SK-N-SH treated with all-trans-retinoic acid at 6 μM for 48 hours (cell line): ENCODE data around the gene CERK.

Source experiments
- ATAC-seq: fragments of 200-7000 bp; cut with Tn5 transposase; 3 replicates; pipeline ENCODE4 v1.9.1; 2020; ENCODE audit warnings: mild to moderate bottlenecking, moderate library complexity
- BACH2 ChIP-seq: fragments of 250-450 bp; sonication (Bioruptor Pico); IDR thresholded peaks from 2 replicates; pipeline ENCODE4 v1.9.0; 2021; ENCODE audit warnings: mild to moderate bottlenecking, borderline replicate concordance
- CREB5 ChIP-seq: fragments of 250-450 bp; sonication (Bioruptor Pico); IDR thresholded peaks from 2 replicates; pipeline ENCODE4 v1.5.1; 2020; ENCODE audit warnings: low read depth, mild to moderate bottlenecking, moderate library complexity
- CSDC2 ChIP-seq: fragments of 250-450 bp; sonication (Bioruptor Pico); IDR thresholded peaks from 2 replicates; pipeline ENCODE4 v1.5.0; 2020; ENCODE audit warnings: mild to moderate bottlenecking, moderate library complexity
- ESRRG ChIP-seq: fragments of 250-450 bp; sonication (Bioruptor Pico); IDR thresholded peaks from 2 replicates; pipeline ENCODE4 v1.6.1; 2021; ENCODE audit warnings: mild to moderate bottlenecking
- GLIS3 ChIP-seq: fragments of 250-450 bp; sonication (Bioruptor Pico); IDR thresholded peaks from 2 replicates; pipeline ENCODE4 v1.5.0; 2020; ENCODE audit warnings: mild to moderate bottlenecking, moderate library complexity
- ISL1 ChIP-seq: fragments of 250-450 bp; sonication (Bioruptor Pico); IDR thresholded peaks from 2 replicates; pipeline ENCODE4 v2.1.2; 2022; ENCODE audit warnings: mild to moderate bottlenecking, moderate library complexity
- OSR1 ChIP-seq: fragments of 250-450 bp; sonication (Bioruptor Pico); IDR thresholded peaks from 2 replicates; pipeline ENCODE4 v1.8.0; 2022; ENCODE audit warnings: moderate library complexity, mild to moderate bottlenecking, inconsistent platforms
- PATZ1 ChIP-seq: fragments of 250-450 bp; sonication (Bioruptor Pico); IDR thresholded peaks from 2 replicates; pipeline ENCODE4 v1.8.0; 2020; ENCODE audit warnings: mild to moderate bottlenecking, moderate library complexity, borderline replicate concordance
- POU6F1 ChIP-seq: fragments of 250-450 bp; sonication (Bioruptor Pico); IDR thresholded peaks from 2 replicates; pipeline ENCODE4 v1.8.0; 2021; ENCODE audit warnings: low read depth, mild to moderate bottlenecking, moderate library complexity, borderline replicate concordance
- PPARA ChIP-seq: fragments of 250-450 bp; sonication (Bioruptor Pico); IDR thresholded peaks from 2 replicates; pipeline ENCODE4 v1.5.0; 2020; ENCODE audit warnings: mild to moderate bottlenecking, borderline replicate concordance
- RARB ChIP-seq: fragments of 250-450 bp; sonication (Bioruptor Pico); IDR thresholded peaks from 2 replicates; pipeline ENCODE4 v1.8.0; 2021; ENCODE audit warnings: mild to moderate bottlenecking, moderate library complexity
- TSHZ2 ChIP-seq: fragments of 250-450 bp; sonication (Bioruptor Pico); IDR thresholded peaks from 2 replicates; pipeline ENCODE4 v1.5.0; 2020; ENCODE audit warnings: mild to moderate bottlenecking, moderate library complexity
- ZFP3 ChIP-seq: fragments of 250-450 bp; sonication (Bioruptor Pico); IDR thresholded peaks from 2 replicates; pipeline ENCODE4 v1.5.0; 2020; ENCODE audit warnings: mild to moderate bottlenecking, moderate library complexity
- ZFP30 ChIP-seq: fragments of 450-650 bp; formaldehyde crosslinking; IDR thresholded peaks from 2 replicates; pipeline ENCODE4 v1.5.0; 2022; ENCODE audit warnings: mild to moderate bottlenecking, moderate library complexity
- ZNF565 ChIP-seq: fragments of 450-650 bp; formaldehyde crosslinking; conservative IDR thresholded peaks from 2 replicates; pipeline ENCODE4 v1.5.0; 2020; ENCODE audit warnings: low read depth, mild to moderate bottlenecking, moderate library complexity
- ZNF70 ChIP-seq: fragments of 450-650 bp; formaldehyde crosslinking; IDR thresholded peaks from 2 replicates; pipeline ENCODE4 v1.5.0; 2020; ENCODE audit warnings: mild to moderate bottlenecking, moderate library complexity
- ZNF8 ChIP-seq: fragments of 450-650 bp; formaldehyde crosslinking; IDR thresholded peaks from 2 replicates; pipeline ENCODE4 v1.5.0; 2020; ENCODE audit warnings: mild to moderate bottlenecking, moderate library complexity

CERK gene

DNA sequence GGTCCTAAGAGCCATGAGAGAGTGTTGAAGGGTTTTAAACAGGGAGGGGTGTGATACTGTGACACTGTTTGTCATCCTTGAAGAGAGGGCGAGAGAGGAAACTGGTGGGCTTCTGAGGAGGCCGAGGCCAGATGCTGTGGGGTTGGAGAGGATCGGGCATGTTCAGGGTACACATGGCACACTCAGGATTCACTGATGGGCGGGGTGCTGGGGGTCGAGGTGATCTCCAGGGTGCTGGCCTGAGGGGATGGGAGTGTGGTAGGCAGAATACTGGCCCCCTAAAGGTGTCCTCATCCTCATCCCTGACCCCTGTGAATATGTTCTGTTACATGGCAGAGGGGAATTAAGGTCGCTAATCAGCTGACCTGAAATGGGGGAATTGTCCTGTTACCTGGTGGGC lies 31.7 kb upstream of the CERK start:
- TF ChIP-seq TSHZ2 (CRISPR knock-in tag), result no peak
- no peak for TF ChIP-seq GLIS3
- TF ChIP-seq PPARA (CRISPR knock-in tag), result no peak
- no peak for TF ChIP-seq ZFP3 (CRISPR knock-in tag)
- no peak for TF ChIP-seq ZNF565 (CRISPR knock-in tag)
- no peak for TF ChIP-seq PATZ1 (CRISPR knock-in tag)
- TF ChIP-seq ESRRG (CRISPR knock-in tag), result no peak
- no peak for ATAC-seq

GRCh38 chr22:46769191-46769675 lies 31.2 kb upstream of the CERK start:
- TF ChIP-seq ISL1 (CRISPR knock-in tag) (no peak), GLIS3 (no peak), CSDC2 (CRISPR knock-in tag) (no peak), ZNF565 (CRISPR knock-in tag) (no peak), ZNF70 (no peak), ZNF8 (CRISPR knock-in tag) (no peak), RARB (CRISPR knock-in tag) (no peak), CREB5 (CRISPR knock-in tag) (no peak), ZFP30 (CRISPR knock-in tag) (no peak), OSR1 (CRISPR knock-in tag) (no peak), ZFP3 (CRISPR knock-in tag) (no peak), BACH2 (CRISPR knock-in tag) (no peak)
- ATAC-seq, result no peak

GRCh38 chr22:46767249-46767985 lies 29.4 kb upstream of the CERK start:
- TF ChIP-seq PATZ1 (CRISPR knock-in tag), result no peak
- no peak for TF ChIP-seq POU6F1 (CRISPR knock-in tag)

DNA sequence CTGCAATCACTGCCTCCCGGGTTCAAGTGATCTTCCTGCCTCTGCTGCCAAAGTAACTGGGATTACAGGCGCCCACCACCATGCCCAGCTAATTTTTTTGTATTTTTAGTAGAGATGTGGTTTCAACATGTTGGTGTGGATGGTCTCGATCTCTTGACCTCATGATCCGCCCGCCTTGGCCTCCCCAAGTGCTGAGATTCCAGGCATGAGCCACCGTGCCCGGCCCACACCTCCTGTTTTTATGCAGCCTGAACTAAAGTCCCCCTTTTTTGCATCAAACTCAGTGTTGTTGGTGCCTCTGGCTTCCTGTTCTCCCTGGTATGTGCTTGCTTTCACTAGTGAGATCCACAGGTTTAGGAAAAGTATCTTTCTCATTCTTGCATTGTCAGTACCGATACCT lies 28.6 kb upstream of the CERK start:
- no peak for ATAC-seq
- TF ChIP-seq PPARA (CRISPR knock-in tag), result no peak
- no peak for TF ChIP-seq POU6F1 (CRISPR knock-in tag)
- no peak for TF ChIP-seq GLIS3

More at GRCh38 chr22:46767249-46767985, 29.4 kb upstream of the CERK start:
- ATAC-seq, result no peak
